HS-27A (cell line): ENCODE measurements around the gene LGALS3BP.

Experiments
- DNase-seq: peaks from one replicate; pipeline ENCODE4 v3.0.0-alpha.2; 2012; ENCODE audit warnings: low read depth, missing footprints

Gene LGALS3BP

DNA sequence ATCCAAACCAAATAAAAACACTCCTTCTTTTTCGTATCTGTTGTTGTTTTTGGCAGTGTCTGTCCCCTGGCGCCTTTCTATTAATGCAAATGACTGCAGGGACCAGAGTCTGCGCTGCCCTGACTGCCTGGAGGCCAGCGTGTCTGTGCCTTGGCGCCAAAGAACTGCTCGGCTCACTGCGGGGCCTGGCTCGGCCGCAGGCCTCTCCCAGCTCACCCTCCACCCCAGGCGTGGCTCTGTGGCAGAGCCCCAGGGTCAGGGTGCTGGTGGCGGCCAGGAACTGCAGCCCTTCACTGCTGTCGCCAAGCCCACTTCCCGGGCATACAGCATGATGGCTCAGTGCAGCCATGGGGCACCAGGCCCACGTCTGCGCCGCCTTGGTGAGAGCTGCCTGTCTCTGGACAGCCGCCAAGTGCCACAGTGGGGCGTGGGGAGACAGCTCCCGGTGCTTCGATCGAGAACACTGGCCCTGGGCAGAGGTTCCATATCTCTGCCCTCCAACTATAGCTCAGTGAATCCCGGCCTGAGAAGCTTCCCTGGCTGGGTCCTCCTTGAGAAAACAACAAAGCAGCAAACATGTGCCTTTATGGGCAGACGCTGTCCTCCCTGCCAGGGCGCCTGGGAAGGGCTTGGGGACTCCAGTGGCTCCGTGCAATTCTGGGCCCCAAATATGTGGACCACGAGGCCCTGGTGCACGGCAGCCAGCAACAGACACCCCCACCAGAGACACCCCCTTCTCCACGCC lies 18.8 kb upstream of the LGALS3BP start:
- no peak for DNase-seq

DNA sequence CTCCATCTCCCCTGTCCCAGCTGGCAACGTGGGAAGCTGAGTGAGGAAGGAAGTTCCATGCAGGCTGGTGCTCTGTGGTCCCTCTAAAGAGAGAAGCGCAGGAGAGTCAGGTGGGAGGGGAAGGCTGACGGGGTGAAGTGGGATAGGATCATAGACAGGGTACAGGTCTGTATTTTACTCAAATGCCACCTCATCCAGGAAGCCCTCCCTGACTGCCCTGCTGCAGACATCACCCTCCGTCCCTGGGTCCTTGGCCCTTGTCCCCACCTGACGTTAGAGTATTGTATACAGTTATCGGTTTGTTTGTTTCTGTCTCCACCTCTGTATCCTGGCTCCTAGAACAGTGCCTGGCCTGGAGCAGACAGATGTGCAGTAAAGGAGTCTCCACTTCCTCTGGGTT lies 18.2 kb upstream of the LGALS3BP start:
- no peak for DNase-seq

GRCh38 chr17:78997231-78997741 lies 17.6 kb upstream of the LGALS3BP start:
- DNase-seq: no peak

DNA sequence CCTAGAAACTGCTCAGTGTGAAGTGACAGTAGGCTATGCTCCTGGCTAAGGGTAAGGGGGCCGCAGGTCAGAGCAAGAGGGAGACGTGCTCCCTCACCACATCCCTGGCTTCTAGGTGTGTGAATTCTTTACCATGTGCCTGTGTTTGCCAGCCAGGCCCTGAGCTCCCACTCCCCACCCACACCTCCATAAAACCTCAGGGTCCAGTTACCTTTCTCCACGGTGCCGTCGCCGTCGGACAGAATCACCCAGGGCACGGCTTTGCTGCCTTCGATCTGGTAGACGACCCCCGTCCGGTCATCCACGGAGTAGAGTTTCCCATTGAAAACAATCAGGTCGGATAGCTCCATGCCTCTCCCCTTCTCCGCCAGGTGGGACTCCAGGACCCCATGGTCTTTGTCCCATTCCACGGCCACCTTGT lies 17.1 kb upstream of the LGALS3BP start:
- no peak for DNase-seq

GRCh38 chr17:78995761-78996451 lies 16.2 kb upstream of the LGALS3BP start:
- DNase-seq: no peak

GRCh38 chr17:78995022-78995760 lies 15.5 kb upstream of the LGALS3BP start:
- DNase-seq: no peak

DNA sequence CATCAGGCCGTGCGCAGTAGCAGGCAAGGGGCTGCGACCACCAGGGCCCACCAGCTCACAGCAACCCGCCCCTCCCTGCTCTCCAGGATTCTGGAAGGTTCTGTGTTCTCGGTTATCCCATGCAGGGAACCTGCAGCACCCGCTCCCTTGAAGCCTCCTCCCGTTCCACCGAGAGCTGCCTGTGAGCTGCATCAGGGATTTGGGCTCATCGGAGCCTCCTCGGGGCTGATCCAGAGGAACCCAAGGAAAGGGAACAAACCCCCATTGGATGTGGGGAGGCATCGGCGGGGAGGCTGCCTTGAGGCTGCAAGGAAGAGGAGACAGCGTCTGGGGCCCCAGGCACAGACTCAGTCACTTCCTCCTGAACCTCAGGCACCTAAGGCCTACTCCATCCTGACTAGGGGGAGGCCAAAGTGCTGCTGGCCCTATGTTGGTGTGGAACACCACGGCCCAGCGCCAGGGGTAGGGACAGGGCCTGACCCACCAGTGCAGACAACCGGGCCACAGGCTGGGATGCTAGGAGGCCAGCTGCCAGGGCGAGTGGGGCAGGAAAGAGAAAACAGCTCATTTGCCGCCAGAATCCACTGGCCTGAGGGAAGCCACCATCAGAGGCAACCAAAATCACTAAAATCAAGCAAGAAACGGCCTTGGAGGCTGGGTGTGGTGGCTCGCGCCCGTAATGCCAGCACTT lies 14.4 kb upstream of the LGALS3BP start:
- no peak for DNase-seq

GRCh38 chr17:78993241-78993956 lies 13.7 kb upstream of the LGALS3BP start:
- no peak for DNase-seq

GRCh38 chr17:78992542-78993212 lies 13.0 kb upstream of the LGALS3BP start:
- DNase-seq: no peak

- DNase-seq: no peak
Observed at GRCh38 chr17:78991906-78992532, 12.3 kb upstream of the LGALS3BP start.

DNA sequence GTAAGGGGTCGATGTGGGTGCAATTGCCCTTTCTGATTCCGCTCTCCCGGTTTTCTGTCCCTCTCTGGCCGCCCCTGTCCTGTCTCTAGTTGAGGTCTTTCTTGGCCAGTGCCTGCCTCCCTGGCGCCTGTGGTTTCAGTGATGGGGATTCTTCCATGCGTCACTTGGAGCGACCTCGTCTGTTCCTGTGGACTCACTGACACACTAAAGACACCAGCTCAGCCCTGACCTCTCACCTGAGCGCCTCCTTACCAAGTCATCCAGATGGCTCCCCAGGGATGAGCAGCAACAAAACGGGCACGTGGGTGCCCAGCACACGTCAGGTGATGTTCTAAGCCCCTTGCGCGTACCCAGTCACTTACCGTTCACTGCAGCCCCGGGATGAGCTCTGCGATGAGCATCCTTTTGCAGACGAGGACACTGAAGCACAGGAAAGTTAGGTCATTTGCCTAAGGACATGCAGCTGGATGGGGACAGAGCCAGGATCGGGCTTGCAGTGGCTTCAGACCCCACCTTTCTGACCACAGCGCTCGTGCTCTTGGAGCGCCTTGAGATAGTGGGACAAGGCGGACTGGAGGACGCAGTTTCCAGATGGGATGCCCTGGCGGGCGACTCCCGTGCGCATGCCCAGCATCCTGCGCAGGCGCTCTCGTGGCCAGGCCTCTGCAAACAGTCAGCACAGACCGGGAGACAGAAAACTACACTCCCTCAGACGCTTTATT lies 11.5 kb upstream of the LGALS3BP start:
- no peak for DNase-seq

DNA sequence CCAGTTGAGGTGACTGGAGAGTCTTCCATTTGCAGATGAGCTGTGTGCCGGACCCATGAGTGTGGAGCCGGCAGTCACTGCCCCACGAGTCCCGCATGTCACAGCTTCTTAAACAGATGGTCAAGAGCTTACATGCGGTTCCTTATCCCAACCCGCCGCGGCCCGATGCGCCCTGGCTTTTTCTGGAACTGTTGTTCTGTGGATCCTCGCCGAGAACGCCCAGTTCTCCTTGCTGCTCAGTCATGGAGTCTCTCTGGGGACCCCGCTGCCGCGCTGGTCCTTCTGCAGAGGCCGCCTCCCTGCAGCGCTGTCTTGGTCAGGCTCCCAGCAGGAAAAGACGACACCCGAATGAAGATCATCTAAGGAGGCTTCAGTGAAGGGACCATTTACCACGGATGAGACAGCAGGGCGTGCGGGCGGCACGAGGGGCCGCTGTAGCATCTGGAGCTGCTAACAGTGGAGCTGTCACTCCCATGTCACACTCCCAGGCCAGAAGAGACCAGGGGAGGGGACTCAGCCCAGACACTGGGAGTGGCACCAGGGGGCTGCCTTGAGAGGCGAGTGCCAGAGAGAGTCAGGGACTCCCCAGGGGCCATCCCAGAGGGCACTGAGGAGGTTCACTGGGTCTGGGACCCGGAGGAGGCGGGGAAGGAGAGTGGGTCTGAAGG lies 10.8 kb upstream of the LGALS3BP start:
- no peak for DNase-seq

DNA sequence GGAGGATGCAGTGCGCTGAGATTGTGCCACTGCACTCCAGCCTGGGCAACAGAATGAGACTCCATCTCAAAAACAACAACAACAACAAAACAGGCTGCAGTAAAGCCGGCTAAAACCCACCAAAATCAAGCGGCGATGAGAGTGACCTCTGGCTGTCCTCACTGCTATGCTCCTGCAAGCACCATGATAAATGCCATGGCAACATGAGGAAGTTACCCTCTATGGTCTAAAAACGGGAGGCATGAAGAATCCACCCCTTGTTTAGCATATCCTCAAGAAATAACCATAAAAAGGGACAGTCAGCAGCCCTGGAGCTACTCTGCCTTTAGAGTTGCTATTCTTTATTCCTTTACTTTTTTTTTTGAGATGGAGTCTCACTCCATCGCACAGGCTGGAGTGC lies 8.4 kb upstream of the LGALS3BP start:
- no peak for DNase-seq

- DNase-seq: no peak
Observed at GRCh38 chr17:78986649-78987328, 7.1 kb upstream of the LGALS3BP start.

DNA sequence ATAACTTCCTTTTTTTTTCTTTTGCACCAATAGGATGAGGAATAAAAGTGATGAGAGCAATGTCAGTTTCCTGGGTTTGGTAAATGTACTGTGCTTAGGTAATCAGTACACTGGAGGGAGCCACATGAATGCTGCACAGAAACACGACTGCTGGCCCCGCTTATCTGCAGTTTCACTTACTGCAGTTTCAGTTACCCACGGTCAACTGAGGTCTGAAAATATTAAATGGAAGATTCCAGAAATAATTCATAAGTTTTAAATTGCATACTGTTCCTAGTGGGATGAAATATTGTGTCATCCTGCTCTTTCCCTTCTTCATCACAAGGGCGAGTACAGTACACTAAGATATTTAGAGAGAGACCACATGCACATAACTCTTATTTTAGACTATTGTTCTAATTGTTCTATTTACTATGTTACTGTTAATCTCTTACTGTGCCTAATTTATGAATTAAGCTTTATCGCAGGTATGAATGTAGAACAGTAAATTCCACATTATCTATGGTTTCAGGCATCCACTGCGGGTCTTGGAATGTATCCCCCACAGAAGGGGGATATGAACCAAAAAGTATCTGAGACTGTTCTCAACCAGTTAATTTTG lies 6.4 kb upstream of the LGALS3BP start:
- no peak for DNase-seq

DNA sequence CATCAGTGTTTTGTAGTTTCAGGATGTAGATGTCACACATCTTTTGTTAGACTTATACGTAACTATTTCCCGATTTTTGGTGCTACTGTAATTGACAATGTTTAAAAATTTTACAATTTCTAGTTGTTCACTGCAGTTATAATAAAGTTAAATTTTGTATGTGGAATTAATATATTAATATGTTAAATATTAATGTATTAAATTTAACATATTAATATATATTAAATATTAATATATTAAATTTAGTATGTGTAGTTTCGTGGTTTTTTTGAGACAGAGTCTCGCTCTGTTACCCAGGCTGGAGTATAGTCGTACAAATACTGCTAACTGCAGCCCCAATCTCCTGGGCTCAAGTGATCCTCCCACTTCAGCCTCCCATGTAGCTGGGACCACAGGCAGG lies 5.7 kb upstream of the LGALS3BP start:
- DNase-seq: no peak

- DNase-seq: no peak
Observed at GRCh38 chr17:78981010-78981888, 1.5 kb upstream of the LGALS3BP start.
